Measurements from ENCODE around the gene MINDY1. TPM values are rescaled to one million over a fixed set of nuclear protein-coding genes. Genes with fewer than 3 reads are reported as not detected.

MINDY1 gene, protein sequence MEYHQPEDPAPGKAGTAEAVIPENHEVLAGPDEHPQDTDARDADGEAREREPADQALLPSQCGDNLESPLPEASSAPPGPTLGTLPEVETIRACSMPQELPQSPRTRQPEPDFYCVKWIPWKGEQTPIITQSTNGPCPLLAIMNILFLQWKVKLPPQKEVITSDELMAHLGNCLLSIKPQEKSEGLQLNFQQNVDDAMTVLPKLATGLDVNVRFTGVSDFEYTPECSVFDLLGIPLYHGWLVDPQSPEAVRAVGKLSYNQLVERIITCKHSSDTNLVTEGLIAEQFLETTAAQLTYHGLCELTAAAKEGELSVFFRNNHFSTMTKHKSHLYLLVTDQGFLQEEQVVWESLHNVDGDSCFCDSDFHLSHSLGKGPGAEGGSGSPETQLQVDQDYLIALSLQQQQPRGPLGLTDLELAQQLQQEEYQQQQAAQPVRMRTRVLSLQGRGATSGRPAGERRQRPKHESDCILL
- total RNA-seq = 7.9 and 12.6 TPM in 2 replicates

GRCh38 chr1:151006327-151007052 lies at the start of gene MINDY1:
Gene MINDY1, minus strand, starts transcription at chr1:151006902. Its CDS starts 4,285 bp downstream, at chr1:151002617.

DNA sequence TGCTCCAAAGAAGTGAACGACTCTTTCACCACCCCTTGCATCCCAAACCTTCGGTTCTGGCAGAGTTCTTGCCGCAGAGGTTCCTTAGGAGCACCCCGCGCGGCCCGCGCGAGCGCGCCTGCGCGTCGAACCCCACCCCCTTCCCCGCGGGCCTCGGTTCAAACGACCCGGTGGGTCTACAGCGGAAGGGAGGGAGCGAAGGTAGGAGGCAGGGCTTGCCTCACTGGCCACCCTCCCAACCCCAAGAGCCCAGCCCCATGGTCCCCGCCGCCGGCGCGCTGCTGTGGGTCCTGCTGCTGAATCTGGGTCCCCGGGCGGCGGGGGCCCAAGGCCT lies 40.9 kb upstream of the MINDY1 start, which contains the start of gene C1orf56:
Gene C1orf56, plus strand, starts transcription at position 161 of the 334 bp plus-strand sequence. Its CDS starts 97 bp downstream, at position 258.

GRCh38 chr1:151036356-151036755 lies 29.7 kb upstream of the MINDY1 start, which contains the start of gene BNIPL:
Gene BNIPL, plus strand, starts transcription at chr1:151036586. Its CDS starts 140 bp downstream, at chr1:151036726.

GRCh38 chr1:151008244-151009205 lies 1.8 kb upstream of the MINDY1 start, which contains the start of gene PRUNE1:
Gene PRUNE1, plus strand, starts transcription at chr1:151008449. Its CDS starts 184 bp downstream, at chr1:151008633.

GRCh38 chr1:150981805-150982712 lies 24.6 kb downstream of the MINDY1 start, which contains the start of gene ANXA9:
Gene ANXA9, plus strand, starts transcription at chr1:150982292. Its CDS starts 814 bp downstream, at chr1:150983106.

DNA sequence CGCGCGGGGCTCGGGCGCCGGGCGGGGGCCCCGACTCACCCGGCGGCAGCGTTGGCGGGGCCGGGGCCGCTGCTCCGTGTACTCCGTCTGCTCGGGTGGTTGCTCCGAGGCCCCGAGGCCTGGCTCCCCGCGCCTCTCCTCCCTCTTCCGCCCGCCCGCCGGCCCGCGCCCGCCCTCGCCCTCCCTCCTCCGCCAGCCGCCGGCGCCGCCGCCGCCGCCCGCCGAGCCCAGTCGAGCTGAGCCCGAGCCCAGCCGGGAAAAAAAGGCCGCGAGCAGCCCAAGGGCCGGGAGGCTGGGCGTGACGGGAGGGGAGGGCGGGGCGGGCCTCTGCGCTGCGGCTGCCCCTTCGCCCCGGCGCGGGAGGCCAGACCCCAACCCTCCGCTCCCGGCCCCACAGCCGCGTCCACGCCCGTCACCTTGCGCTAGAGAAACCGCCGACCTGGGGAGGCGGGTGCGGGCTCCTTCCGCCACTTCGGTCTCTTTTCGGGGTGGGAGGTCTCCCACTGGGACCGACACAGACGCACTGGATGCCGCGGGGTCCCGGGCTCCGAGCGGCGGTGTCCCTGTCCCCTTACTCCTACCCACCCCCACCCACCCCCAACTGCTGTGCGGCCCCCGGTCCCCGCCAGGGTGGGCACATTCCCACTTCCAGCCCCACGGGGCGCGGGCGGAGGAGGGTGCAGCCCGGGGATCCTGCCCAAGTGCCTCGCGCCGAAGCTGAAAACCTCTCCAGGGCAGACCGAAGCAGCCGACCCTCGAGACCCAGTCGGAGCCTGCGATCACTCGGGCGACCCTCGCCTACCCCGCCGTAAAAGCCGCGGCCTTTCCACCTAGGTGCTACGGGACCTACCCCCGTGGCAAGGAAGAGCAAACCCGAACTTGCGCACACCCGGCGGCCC lies 31.9 kb downstream of the MINDY1 start, which contains the start of gene CERS2:
Gene CERS2, minus strand, starts transcription at position 256 of the 899 bp plus-strand sequence. CDS start 5,745 bp downstream, outside the sequence.

Other genes with a start within 250 kb of the MINDY1 start
- 45.8 and 116 TPM in 2 replicates for gene CTSS, start 241.1 kb downstream of the MINDY1 start, total RNA-seq
- gene CTSK, start 198.6 kb downstream of the MINDY1 start, total RNA-seq = 0.81 and 2.5 TPM in 2 replicates
- gene ARNT, start 130.3 kb downstream of the MINDY1 start, total RNA-seq = 12.6 and 38.4 TPM in 2 replicates
- gene CTXND2, start 119.8 kb downstream of the MINDY1 start, total RNA-seq = not detected in 2 replicates
- gene SETDB1, start 80.5 kb downstream of the MINDY1 start, total RNA-seq = 24.6 and 44.6 TPM in 2 replicates
- gene CERS2, start 32.1 kb downstream of the MINDY1 start, total RNA-seq = 59.3 and 89.7 TPM in 2 replicates
- gene ANXA9, start 24.6 kb downstream of the MINDY1 start, total RNA-seq = not detected in 2 replicates
- gene PRUNE1, start 1.5 kb upstream of the MINDY1 start, total RNA-seq = 5.0 and 5.7 TPM in 2 replicates
- gene BNIPL, start 29.7 kb upstream of the MINDY1 start, total RNA-seq = under 0.01 and 0.57 TPM in 2 replicates
- 0.63 and 1.5 TPM in 2 replicates for gene C1orf56, start 40.8 kb upstream of the MINDY1 start, total RNA-seq
- 49.4 and 59.4 TPM in 2 replicates for gene CDC42SE1, start 52.7 kb upstream of the MINDY1 start, total RNA-seq
- gene MLLT11, start 53.5 kb upstream of the MINDY1 start, total RNA-seq = 1.1 and 2.0 TPM in 2 replicates
- gene GABPB2, start 63.9 kb upstream of the MINDY1 start, total RNA-seq = 3.2 and 10.3 TPM in 2 replicates
- gene SEMA6C, start 139.7 kb upstream of the MINDY1 start, total RNA-seq = 9.1 and 15.6 TPM in 2 replicates
- gene TNFAIP8L2, start 149.7 kb upstream of the MINDY1 start, total RNA-seq = 0.16 TPM in 1 of 2 replicates, not detected in the other
- gene LYSMD1, start 159.0 kb upstream of the MINDY1 start, total RNA-seq = 2.8 and 5.3 TPM in 2 replicates
- gene SCNM1, start 159.2 kb upstream of the MINDY1 start, total RNA-seq = 23.8 and 24.4 TPM in 2 replicates
- gene TMOD4, start 169.1 kb upstream of the MINDY1 start, total RNA-seq = 0.49 TPM in 1 of 2 replicates, not detected in the other
- gene VPS72, start 183.3 kb upstream of the MINDY1 start, total RNA-seq = 51.0 and 52.4 TPM in 2 replicates
- 26.7 and 61.7 TPM in 2 replicates for gene PIP5K1A, start 191.7 kb upstream of the MINDY1 start, total RNA-seq
- 220 and 235 TPM in 2 replicates for gene PSMD4, start 247.8 kb upstream of the MINDY1 start, total RNA-seq

All from bladder microvascular endothelial cell (primary cell).